HG03575 (cell line): Measurements from ENCODE around the gene ENTR1.

Source experiments
- ATAC-seq: cut with Tn5 transposase; IDR thresholded peaks from one replicate; pipeline ENCODE4 v1.9.1; 2021; ENCODE audit not compliant: unreplicated experiment, insufficient number of reproducible peaks, low FRiP score; ENCODE audit errors: extremely low read depth

ENTR1 gene

DNA sequence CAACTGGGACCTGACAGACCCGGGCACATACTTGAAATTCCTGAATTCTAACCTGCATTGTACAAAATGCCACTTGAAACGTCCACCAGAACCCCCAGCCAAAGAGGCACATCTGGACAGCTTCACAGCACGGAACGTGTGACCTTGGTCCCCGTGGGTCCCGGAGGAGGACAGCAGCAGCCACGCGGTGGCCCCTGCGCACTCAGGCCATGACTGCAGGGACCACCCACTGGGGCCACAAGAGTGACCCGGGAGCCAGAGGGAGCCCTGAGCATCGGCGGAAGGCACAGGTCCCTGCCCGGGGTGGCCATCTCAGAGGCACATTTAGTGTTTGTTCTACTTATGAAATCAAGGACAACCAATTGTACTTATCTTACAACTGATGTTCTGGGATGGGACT is 8.3 kb downstream of the ENTR1 start:
- ATAC-seq = no peak

DNA sequence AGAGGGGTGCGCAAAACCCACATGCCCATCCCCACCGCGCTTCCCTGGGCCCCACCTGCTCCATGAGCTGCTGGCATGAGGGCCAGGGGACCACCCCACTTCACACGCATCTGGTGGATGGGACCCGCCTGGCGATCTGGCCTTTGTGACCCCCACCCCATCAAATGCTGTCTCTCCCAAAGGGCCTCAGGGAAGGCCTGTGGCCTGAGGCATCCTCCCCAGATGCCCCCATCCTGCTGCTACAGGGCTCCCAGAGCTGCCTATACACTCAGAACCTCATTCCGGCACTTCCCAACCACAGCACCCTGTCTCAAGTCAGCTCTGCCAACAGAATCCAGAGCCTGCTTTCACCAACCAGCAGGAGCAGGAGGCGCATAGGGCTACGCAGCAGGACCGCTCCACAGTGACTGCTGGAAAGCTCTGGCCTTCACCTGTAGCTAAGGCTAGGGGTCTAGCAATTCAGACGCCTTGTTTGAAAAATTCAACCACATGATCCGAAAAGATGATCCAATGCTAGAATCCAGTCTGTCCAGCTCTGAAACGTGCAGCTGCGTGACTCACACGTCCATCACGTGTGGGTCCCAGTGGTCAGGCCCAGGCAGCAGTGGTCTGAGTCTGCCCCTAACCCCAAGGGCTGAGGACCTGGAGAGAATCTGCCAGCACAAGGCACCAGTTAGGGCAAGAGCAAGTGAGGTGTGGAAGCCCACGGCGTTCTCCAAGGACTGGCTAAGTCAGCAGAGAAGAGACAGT is 9.1 kb downstream of the ENTR1 start:
- ATAC-seq = no peak

DNA sequence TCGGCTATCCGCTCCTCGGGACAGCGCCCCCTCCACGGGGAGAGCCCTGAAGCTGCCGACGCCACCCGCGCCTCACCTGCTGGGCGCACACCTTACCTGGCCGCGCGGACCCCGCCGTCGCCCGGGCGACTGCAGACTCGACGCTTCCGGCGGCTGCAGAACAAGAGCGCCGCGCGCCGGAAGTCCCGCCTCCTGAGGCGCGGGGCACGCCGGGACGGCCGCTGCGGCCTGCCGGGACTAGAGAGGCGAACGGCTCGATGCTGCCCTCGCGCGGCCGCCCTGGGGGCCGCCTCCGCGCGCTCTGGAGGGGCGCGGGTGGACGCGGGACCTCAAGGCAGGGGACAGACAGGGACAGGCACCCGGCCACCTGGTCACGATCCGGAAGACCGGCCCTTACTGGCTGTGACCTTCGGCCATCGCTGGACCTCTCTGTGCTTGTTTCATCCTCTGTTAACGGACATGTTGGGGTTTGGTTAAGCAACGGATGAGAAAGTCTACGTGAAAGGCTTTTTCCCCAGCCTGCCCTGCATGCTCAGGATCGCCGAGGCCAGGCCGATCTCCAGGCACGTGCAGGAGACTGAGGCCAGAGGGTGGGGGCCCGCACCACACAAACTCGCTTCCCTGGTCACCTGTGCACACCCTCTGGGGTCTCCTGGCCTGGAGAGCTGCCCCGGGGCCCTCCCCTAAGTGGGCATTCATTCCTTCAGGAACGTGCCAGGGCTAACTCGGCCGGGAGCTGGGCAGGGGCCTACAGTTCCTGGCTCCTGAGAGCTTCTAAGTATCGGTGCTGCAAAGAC is 10.2 kb downstream of the ENTR1 start, which contains the start of gene SNAPC4:
Gene SNAPC4 (minus strand): TSS at position 133 of the 797 bp plus-strand sequence. CDS start 1,742 bp downstream, outside the sequence.
- ATAC-seq = no peak

DNA sequence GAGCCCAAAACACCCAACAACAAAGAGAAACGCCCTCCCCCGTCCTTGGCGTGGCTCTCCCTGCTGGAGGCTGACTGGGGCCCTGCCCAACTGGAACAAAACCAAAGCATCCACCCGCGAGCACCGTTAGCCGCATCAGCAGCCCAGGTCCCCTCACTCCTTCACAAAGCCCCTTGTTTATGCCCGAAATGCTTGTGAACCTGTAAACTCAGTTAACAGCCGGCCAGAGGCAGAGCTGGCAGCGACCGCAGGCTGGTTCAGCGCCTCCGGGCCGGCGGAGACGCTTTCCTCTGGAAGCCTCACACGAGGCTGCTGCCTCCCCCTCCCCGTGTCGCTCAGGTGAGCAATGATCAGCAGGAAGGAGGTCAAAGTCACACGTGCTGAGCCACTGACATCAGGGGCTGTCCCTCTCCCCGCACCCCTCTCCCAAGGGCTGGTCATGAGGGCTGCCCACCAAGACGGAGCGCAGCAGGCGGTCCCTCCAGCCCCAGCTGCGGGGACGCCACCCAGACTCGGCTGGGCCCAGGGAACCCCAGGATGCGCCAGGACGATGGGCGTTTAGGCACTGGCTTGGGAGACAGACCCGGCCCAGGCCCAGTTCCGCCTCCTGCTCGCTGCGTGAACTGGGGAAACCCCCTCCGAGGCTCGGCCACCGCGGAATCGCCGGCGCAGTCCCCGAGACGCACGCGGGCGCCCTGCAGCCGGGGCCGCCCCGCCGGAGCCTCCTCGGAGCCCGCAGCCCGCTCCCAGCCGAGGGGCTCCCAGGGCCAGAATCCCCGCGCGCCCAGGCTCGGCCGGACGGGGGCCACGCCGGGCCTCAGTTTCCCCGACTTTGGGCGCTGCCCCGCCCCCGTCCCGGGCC is 11.0 kb downstream of the ENTR1 start:
- ATAC-seq = no peak

DNA sequence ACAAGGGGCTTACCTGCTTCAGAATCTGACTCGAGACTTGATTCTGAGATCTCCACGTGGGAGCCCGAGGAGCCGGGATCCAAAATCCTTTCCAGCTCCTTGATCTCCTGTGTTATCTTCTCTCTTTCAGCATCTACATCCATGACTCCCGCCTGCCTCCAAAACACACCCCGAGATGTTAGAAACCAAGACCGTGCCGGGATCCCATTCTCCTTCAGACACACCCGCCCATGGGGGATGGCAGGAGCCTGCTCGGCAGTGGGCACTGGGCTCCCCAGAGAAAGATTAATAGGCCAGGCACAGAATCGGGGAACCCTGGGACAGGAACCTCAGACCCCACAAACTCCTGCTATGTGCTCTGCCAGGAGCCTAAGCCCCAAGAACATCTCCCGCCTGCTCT is 12.1 kb downstream of the ENTR1 start:
- no peak for ATAC-seq

DNA sequence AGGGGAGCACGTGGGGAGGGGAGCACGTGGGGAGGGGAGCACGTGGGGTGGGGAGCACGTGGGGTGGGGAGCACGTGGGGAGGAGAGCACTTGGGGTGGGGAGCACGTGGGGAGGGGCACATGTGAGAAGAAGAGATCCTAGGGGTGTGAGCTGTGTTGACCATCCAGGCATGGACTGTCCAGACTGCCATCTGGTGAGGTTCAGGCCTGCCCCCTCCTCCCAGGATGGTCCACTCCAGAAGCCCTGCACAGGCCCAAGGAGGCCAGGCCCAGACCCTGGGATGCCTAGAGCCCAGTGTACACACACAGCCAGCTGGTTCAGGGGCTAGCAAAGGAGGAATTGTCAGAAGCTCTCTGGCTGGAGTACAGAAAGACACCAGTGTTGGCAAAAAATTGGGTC is 12.8 kb downstream of the ENTR1 start:
- no peak for ATAC-seq

DNA sequence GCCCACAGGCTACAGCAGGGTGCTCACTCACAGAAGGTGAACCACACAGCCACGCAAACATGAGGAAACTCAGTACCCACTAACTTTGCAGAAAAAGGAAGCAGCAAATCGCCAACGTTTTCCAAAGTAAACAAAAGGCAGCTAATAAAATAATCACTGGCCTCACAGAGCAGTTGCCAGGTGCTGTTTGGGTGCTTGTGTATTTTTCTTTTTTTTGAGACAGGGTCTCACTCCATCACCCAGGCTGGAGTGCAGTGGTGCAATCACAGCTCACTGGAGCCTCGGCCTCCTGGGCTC is 14.2 kb downstream of the ENTR1 start:
- ATAC-seq = no peak

DNA sequence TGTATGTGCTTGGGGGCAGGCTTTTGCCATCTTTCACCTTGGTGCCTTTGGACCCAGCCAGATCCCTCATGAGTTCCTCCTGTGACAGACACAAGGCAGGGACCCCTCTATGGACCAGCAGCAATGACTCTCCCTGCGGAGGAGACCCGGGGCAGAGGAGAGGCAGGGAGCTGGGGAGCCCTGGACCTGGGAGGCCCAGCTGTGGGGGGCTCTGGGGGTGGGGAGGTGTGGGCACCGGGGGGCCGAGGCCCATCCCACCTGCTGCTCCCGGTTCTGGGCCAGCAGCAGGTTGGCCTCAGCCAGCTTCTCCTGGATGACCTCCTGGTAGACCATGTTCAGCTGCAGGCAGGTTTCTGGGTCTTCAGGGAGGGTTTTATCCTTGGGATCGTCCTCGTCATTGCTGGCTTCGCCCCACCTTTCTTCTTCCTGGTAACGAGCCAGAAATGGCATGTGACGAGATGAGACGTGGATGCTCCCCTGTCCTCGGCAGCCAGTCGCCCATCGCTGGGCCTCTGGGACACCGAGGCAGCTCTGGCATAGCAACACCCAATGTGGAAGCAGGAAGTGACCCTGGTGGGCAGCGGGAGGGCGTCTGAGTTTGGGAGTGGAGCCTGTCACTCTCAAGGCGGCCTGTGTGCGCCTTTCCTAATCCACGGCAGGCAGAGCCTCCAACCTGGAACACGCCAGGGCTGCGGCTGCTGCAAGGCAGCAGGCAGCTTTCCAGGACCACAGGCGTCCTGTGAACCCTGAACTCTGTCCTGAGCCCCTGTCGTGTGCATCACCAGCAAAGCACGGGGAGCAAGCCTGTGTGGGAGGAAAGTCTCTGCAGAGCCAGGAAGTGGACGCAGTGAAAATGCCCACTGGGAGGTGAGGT is 14.8 kb downstream of the ENTR1 start:
- ATAC-seq = no peak

DNA sequence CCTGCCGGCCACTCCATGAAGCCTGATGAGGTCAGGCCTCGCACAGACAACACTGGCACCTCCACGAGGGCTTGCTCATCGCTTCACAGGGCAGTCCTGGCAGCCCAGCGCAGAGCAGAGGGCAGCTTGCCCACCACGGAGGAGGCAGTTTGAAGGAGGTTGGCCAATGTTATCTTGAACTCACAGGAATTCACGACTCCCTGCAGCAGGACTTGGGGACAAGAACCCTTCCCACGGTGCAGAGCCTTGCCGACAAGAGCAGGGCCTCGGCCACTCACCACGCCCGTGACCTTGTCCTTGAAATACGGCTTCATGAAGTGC is 15.4 kb downstream of the ENTR1 start:
- no peak for ATAC-seq

DNA sequence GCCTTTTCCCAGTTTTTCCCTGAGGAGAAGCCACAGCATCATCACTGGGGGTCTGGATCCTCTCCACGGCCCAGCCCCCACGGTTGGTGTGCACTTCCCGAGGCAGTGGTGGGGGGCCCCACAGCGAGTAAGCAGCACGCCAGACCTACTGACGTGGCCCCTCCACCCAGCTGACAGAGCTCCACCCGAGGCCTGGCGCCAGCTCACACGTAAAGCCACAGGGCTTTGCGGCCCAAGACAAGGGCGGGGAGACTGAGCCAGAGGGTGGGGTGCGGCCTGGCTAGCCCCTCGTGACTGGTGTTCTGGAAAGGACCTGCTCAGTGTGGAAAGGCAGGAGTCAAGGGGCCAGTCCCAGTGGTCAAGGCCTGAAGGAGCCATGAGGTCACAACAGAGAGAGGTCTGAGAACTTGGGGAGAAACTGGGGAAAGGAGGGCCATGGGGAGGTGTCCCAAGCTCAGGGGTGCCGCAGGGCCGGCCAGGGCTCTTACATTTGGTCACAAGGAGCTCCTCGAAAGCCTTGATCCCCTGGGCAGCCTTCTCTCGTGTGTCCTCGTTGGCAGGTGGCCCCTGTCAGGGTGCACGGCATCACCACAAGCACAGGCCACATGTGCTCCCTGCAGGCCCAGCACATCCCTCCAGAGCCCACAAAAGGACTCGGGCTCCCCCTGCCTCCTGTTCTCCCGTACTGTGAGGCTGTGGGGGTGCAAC is 15.9 kb downstream of the ENTR1 start:
- ATAC-seq = no peak

DNA sequence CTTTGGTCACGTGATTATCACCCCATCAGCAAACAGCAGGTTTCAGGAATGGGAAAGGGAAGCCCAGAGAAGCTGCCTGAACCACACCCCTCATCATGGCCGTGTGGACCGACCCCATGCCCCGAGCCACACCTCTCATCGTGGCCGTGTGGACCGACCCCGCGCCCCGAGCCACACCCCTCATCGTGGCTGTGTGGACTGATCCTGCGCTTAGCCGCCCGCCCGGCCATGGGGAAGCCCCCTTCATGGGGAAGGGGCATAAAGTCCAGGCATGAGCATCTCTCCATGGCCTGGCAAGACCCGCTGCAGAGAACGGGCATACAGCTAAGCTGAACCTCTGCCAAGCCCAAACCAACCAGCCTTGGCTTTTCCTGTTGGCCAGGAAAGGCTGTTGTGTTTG is 16.9 kb downstream of the ENTR1 start:
- ATAC-seq = no peak

DNA sequence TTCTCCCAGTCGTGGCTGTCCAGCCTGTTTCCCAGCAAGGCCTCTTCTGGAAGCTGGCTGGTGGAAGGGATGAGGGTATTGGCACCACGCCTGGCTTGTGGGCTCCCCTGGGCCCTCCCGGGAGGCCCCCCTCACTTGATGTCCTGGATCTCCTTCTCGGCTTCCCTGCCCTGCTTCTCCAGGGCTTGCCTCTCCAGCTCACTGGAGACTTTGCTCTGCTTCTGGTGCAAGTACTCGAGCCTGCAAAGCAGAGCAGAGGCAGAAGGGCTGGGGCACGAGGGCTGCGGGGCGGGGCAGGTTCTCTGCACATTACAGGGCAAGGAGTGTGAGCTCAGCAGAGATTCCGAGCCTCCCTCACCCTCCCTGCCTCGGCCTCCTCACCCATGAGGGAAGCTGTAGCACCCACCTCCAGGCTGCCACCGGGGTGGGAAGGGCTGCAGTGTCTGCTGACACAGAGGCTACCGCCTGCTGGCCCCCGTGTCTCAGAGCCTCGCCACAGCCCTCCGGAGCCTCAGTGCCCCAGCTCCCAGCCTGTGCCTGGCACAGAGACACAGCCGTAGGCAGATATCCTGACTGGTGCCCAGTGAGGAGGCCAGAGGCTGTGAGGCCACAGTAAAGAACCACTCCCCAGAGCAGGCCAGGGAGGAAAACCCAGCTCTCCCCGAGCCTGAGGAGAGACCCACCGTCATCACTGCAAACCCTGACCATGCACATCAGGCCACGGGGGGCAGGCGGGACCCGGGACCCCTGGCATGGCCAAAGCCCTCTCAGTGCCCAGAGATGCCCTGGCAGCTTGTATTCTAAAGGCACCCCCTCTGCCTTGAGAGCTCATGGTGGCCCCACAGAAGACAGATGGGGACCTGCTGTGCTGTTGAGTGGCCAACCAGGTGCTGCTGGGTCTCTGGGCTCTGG is 17.6 kb downstream of the ENTR1 start:
- no peak for ATAC-seq

DNA sequence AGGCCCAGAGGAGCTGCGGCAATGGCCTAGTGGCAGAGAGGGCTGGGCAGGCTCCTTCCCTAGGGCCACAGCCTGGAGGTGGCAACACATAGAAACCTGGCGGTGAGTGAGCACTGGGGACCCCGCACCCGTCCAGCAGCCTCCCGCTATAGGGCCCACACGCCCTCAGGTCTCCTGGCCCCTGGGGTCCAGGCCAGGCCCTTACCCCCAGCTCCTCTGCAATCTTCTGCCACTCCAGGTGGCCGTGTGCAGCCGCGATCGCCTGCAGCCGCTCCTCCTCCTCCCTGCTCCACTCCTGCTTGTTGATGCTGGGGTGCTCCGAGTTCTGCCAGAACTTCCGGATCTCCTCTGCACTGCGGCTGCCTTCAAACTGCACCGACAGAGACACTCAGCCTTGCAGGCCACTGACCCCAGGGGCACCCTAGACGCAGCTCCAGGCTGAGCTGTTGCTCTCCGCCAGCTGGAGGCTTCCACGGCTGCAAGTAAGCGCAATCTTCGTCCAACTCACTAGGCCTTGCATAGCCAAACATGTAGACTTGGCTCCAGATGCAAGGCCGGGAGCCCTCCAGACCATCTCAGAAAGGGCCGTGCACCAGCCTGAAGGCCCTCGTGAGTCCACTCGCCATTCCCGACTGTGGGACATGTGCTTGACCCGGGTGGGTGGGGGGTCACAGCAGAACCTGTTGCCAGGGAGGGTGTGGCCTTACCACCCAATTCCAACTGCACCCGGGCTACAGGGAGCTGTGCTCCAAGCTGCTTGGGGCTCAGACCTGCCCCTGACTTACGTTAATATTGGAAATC is 18.5 kb downstream of the ENTR1 start:
- no peak for ATAC-seq

DNA sequence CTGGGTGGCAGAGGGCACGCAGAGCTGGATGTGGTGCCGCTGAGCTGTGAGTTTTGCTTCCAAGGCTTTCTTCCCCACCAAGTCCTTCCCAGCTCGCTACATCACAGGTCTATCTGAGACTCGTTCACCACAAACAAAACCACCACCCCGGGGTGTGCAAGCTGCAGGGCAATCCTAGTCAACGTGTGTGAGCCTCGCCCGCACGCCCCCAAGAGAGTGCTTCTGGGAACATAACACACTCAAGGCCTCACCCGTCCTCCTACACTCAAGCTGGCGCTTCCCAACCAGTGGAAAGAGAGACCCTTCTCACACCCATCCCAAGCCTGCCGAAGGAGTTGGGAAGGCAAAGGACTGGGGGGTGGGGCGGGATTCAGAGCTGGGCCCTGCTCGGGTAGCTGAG is 21.0 kb downstream of the ENTR1 start:
- no peak for ATAC-seq

DNA sequence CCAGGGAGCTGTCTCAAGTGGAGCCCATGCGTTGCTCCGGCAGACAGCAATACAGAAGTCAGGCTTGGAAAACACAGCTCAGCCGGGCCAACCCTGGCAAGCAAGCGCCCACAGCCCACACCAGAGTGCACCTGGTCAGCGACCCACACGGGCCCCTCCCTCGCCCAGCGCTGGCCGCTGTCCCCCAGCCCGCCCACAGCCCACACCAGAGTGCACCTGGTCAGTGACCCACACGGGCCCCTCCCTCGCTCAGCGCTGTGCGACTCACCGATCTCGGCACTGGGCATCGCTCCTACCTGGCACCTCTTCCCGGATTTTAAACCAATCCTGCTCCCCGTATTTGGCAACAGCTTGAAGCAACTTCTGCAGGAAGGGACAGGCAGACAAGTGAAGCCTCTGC is 23.2 kb downstream of the ENTR1 start:
- ATAC-seq = no peak

DNA sequence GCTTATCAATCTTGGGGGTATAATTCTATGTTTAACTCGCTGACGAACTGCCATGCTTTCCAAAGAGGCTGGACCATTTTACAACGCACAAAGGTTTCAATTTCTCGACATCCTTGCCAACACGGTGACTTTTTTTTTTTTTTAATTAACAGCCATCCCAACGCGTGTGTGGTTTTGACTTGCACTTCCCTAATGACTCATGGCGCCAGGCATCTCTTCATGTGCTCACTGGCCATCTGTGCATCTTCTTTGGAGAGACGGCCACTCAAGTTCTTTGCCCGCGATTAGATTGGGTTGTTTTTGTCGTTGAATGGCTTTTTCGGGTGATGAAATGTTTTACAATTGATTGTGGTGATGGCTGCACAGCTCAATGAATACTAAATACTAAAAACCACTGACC is 24.4 kb downstream of the ENTR1 start:
- no peak for ATAC-seq

DNA sequence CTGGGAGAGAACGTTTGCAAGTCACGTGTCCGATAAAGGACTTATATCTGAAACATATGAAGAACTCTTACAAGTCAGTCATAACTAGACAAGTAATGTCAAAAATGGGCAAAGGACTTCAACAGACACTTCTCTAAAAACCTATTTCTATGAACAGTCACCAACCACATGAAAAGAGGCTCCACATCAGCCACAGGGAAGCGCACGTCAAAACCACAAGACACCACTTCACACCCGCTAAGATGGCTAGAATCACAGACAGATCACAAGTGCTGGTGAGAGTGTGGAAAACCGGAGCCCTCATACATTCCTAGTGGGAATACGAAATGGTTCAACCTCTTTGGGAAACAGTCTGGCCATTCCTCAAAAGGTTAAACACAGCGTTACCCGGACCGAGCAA is 25.4 kb downstream of the ENTR1 start:
- ATAC-seq = no peak
